Neural cell (in vitro differentiated cells): ENCODE data around the gene POLE3.

Experiments
- CTCF ChIP-seq: fragments of 450-650 bp; IDR thresholded peaks from 2 replicates; pipeline ENCODE4 v1.5.1; 2014; ENCODE audit warnings: antibody characterized with exemption, mild to moderate bottlenecking, moderate library complexity; ENCODE audit not compliant: poor library complexity, severe bottlenecking
- EP300 ChIP-seq: fragments of 450-650 bp; conservative IDR thresholded peaks from 2 replicates; pipeline ENCODE4 v1.6.1; 2014; ENCODE audit warnings: antibody characterized with exemption, mild to moderate bottlenecking, moderate library complexity; ENCODE audit not compliant: poor library complexity, severe bottlenecking
- EZH2 ChIP-seq: fragments of 200-600, 300-800 bp; shearing (Covaris generic), sonication (generic); IDR thresholded peaks from 2 replicates; pipeline ENCODE4 v1.6.1; 2014; ENCODE audit warnings: antibody characterized with exemption, low read length, borderline replicate concordance, mild to moderate bottlenecking; ENCODE audit not compliant: insufficient read depth, poor library complexity, severe bottlenecking
- POLR2AphosphoS5 ChIP-seq: IDR thresholded peaks from 2 replicates; pipeline ENCODE4 v1.6.1; 2012

GRCh38 chr9:113436728-113437515, 26.4 kb upstream of the POLE3 start:
- TF ChIP-seq POLR2AphosphoS5 (no peak), CTCF (no peak), EZH2 (no peak), EP300 (no peak)
